ENCODE results near the gene EFCAB6.

DNA sequence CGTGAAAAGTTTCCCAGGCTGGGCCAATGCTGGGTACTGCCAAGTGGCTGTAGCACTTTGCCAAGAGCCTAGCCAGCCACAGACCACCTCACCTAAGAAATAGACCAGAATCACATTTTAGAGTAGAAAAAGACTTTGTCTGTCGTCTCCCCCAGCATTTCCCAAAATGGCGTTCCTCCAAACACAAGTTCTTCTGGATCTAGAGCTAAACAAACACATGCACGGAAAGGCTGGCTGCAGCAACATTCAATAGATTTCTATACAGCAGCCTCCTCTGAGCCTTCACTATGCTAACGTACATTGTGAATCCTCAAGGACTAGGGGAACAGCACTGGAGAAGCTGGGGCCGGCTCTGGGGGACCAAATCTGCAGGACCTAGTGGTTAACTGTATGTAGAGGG is 65.0 kb downstream of the EFCAB6 start:
- TF ChIP-seq RAD21 (CRISPR knock-in tag; IDR thresholded peaks at IDR 0.05) = no peak
- TF ChIP-seq CTCF (CRISPR knock-in tag; IDR thresholded peaks at IDR 0.05) = no peak
- no peak for TF ChIP-seq ZFX (CRISPR knock-in tag; IDR thresholded peaks at IDR 0.05; ENCODE audit: low read depth)
- no peak for TF ChIP-seq SMC3 (IDR thresholded peaks at IDR 0.05; ENCODE audit: low read length)
- TF ChIP-seq ZBTB7A (CRISPR knock-in tag; IDR thresholded peaks at IDR 0.05) = no peak
- no peak for TF ChIP-seq EZH2 (conservative IDR thresholded peaks at IDR 0.05; ENCODE audit: low read depth, low read length)
- TF ChIP-seq, protein P1, sequence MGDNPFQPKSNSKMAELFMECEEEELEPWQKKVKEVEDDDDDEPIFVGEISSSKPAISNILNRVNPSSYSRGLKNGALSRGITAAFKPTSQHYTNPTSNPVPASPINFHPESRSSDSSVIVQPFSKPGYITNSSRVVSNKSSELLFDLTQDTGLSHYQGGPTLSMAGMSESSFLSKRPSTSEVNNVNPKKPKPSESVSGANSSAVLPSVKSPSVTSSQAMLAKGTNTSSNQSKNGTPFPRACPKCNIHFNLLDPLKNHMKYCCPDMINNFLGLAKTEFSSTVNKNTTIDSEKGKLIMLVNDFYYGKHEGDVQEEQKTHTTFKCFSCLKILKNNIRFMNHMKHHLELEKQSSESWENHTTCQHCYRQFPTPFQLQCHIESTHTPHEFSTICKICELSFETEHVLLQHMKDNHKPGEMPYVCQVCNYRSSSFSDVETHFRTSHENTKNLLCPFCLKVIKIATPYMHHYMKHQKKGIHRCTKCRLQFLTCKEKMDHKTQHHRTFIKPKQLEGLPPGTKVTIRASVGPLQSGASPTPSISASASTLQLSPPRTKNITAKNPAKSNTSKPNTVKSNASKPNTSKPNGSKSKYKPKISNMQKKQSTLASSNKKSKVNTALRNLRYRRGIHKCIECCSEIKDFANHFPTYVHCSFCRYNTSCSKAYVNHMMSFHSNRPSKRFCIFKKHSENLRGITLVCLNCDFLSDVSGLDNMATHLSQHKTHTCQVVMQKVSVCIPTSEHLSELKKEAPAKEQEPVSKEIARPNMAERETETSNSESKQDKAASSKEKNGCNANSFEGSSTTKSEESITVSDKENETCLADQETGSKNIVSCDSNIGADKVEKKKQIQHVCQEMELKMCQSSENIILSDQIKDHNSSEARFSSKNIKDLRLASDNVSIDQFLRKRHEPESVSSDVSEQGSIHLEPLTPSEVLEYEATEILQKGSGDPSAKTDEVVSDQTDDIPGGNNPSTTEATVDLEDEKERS (CRISPR knock-in tag; IDR thresholded peaks at IDR 0.05) = no peak
- TF ChIP-seq, protein P2, sequence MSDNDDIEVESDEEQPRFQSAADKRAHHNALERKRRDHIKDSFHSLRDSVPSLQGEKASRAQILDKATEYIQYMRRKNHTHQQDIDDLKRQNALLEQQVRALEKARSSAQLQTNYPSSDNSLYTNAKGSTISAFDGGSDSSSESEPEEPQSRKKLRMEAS (IDR thresholded peaks at IDR 0.05) = no peak

Data from HepG2 (cell line).